Measurements from ENCODE around the gene ATP6V0D1.

DNA sequence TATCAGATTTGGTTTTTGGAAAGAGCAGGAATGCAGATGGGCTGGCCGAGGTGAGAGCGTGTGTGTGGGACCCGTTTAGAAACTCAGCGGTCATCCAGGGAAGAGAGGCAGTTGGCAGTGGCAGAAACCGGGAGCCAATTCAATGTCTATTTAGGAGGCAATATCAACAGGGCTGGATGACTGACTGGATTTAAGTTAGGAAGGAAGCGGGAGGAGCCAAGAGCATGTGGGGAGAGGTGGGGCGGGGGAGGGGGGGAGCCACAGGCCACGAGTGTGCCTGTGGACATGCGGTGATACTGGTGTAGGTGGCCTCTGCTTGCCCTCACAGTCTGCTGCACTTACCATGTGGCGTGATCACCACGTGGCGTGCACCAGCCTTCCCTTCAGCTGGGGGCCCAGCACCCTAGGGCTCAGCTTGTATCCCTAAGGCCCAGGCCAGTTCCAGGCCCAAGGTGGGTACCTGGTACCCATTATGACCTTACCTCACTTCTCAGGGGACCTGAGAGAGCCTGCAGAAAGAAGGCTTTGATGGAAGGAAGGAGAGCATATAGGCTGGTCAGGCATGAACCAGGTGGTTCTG lies 76.9 kb downstream of the ATP6V0D1 start:
- TF ChIP-seq, protein P1, sequence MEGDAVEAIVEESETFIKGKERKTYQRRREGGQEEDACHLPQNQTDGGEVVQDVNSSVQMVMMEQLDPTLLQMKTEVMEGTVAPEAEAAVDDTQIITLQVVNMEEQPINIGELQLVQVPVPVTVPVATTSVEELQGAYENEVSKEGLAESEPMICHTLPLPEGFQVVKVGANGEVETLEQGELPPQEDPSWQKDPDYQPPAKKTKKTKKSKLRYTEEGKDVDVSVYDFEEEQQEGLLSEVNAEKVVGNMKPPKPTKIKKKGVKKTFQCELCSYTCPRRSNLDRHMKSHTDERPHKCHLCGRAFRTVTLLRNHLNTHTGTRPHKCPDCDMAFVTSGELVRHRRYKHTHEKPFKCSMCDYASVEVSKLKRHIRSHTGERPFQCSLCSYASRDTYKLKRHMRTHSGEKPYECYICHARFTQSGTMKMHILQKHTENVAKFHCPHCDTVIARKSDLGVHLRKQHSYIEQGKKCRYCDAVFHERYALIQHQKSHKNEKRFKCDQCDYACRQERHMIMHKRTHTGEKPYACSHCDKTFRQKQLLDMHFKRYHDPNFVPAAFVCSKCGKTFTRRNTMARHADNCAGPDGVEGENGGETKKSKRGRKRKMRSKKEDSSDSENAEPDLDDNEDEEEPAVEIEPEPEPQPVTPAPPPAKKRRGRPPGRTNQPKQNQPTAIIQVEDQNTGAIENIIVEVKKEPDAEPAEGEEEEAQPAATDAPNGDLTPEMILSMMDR (IDR thresholded peaks at IDR 0.05; ENCODE audit: low read depth, low read length) = no peak
- TF ChIP-seq POLR2A (IDR thresholded peaks at IDR 0.05; ENCODE audit: extremely low read depth, insufficient read length) = no peak

Measured in NB4 (cell line).